Mesendoderm (in vitro differentiated cells): Measurements from ENCODE around the gene CGB3. TPM values are rescaled to one million over a fixed set of nuclear protein-coding genes. Genes with fewer than 3 reads are reported as not detected.
A peak's percentile ranks its signal among the peaks of the same experiment; 100 is the strongest.
"Not testable (repeated sequence)": the region's sequence is repeated elsewhere in the genome, so short reads cannot be mapped to it uniquely, and the experiment has no call there.

Experiments used
- DNase-seq: peaks from one replicate; pipeline ENCODE4 v3.0.0; 2013
- H2AK5ac ChIP-seq: 2 replicates; pipeline ENCODE4 v1.6.1; 2013; ENCODE audit warnings: low read length, inconsistent platforms
- H2BK120ac ChIP-seq: 2 replicates; pipeline ENCODE4 v1.6.1; 2013; ENCODE audit warnings: low read depth, mild to moderate bottlenecking, low read length, moderate library complexity, mixed read lengths
- H2BK15ac ChIP-seq: replicated peaks from 2 replicates; pipeline ENCODE4 v1.6.1; 2013; ENCODE audit warnings: low read depth, mild to moderate bottlenecking, moderate library complexity
- H2BK5ac ChIP-seq: 2 replicates; pipeline ENCODE4 v1.6.1; 2013; ENCODE audit warnings: low read length, inconsistent platforms
- H3K18ac ChIP-seq: 2 replicates; pipeline ENCODE4 v1.6.1; 2013; ENCODE audit warnings: mild to moderate bottlenecking, low read length, mixed read lengths
- H3K23ac ChIP-seq: one replicate; pipeline ENCODE4 v1.6.1; 2013; ENCODE audit warnings: low read length
- H3K27ac ChIP-seq: 2 replicates; pipeline ENCODE4 v1.5.1; 2013; ENCODE audit warnings: low read depth, mild to moderate bottlenecking, inconsistent platforms, low read length, moderate library complexity
- H3K27me3 ChIP-seq: 2 replicates; pipeline ENCODE4 v1.6.1; 2013; ENCODE audit warnings: low read length, control low read depth, mild to moderate bottlenecking, inconsistent platforms; ENCODE audit not compliant: insufficient read depth, poor library complexity
- H3K36me3 ChIP-seq: 2 replicates; pipeline ENCODE4 v1.6.1; 2013; ENCODE audit warnings: low read length, inconsistent platforms; ENCODE audit not compliant: control insufficient read depth, insufficient read depth
- H3K4ac ChIP-seq: one replicate; pipeline ENCODE4 v1.6.1; 2013; ENCODE audit warnings: low read depth, mild to moderate bottlenecking, low read length, moderate library complexity
- H3K4me1 ChIP-seq: 2 replicates; pipeline ENCODE4 v1.6.1; 2013; ENCODE audit warnings: low read depth, low read length, inconsistent platforms; ENCODE audit not compliant: control insufficient read depth
- H3K4me2 ChIP-seq: 2 replicates; pipeline ENCODE4 v1.6.1; 2013; ENCODE audit warnings: low read length
- H3K4me3 ChIP-seq: 2 replicates; pipeline ENCODE4 v1.5.1; 2013; ENCODE audit warnings: mild to moderate bottlenecking, low read length
- H3K56ac ChIP-seq: one replicate; pipeline ENCODE4 v1.6.1; 2013; ENCODE audit warnings: low read length
- H3K79me1 ChIP-seq: 2 replicates; pipeline ENCODE4 v1.6.1; 2013; ENCODE audit warnings: low read length, inconsistent platforms
- H3K79me2 ChIP-seq: 2 replicates; pipeline ENCODE4 v1.6.1; 2013; ENCODE audit warnings: mild to moderate bottlenecking, low read length; ENCODE audit not compliant: control insufficient read depth, insufficient read depth
- H3K9ac ChIP-seq: 2 replicates; pipeline ENCODE4 v1.6.1; 2013; ENCODE audit warnings: low read length, inconsistent platforms
- H4K5ac ChIP-seq: one replicate; pipeline ENCODE4 v1.6.1; 2013; ENCODE audit warnings: low read length
- H4K8ac ChIP-seq: one replicate; pipeline ENCODE4 v1.6.1; 2013; ENCODE audit warnings: low read depth, mild to moderate bottlenecking, control low read depth, low read length, moderate library complexity
- WGBS: extraction: QIAGEN DNeasy Blood & Tissue Kit; methylation state at CpG from one replicate; pipeline ENCODE4 v1.1.7; 2013; ENCODE audit warnings: low lambda C conversion rate, missing lambda C conversion rate; ENCODE audit not compliant: insufficient coverage; ENCODE audit errors: extremely low coverage; 5-methylcytosine and 5-hydroxymethylcytosine counted together
- polyA plus RNA-seq, 2 experiments: library from polyadenylated mRNA; stranded (reverse); fragments of 200-250 nt; gene quantifications; one replicate each; pipeline ENCODE4 v1.2.3, GENCODE V29; 2013

Gene CGB3
- not detected for polyA plus RNA-seq (2013, experiment 1 of 2)
- polyA plus RNA-seq (2013, experiment 2 of 2), result not detected

DNA sequence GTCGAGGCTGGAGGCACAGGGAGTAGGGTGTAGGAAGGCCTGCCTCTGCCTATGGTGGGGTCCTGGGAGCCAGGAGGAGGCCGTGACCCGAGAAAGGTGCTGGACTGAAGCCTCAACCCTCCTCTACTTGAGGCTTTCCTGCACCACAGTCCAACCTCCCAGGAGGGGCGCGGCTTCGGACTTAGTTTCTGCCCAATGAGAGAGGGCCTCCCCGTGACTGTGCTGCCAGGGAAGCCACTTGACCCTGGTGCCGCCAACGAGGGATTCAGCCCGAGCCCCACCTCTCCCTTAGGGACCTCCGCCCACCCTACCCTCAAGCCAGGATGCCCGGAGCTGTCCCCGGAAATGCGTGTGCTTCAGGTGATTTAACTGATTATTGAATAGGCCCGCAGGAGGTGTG is at the start of gene CGB3:
TSS of gene CGB3 (minus strand) at position 101 of the 400 bp plus-strand sequence. CDS start 362 bp downstream, outside the sequence.
- not testable (repeated sequence) for H2AK5ac ChIP-seq, H3K4me2 ChIP-seq, H3K4ac ChIP-seq, H3K27me3 ChIP-seq, H2BK5ac ChIP-seq, H3K18ac ChIP-seq, H3K79me2 ChIP-seq, H4K8ac ChIP-seq, DNase-seq, H3K4me3 ChIP-seq, H3K9ac ChIP-seq, H3K4me1 ChIP-seq, H3K23ac ChIP-seq, H3K56ac ChIP-seq, H3K79me1 ChIP-seq, H3K36me3 ChIP-seq, H2BK15ac ChIP-seq, H4K5ac ChIP-seq, H3K27ac ChIP-seq, H2BK120ac ChIP-seq
- no CpG with 5 or more reads among the region's 15 CpGs for WGBS

- WGBS, result no CpG with 5 or more reads among the region's 93 CpGs
- peak; percentile 64 for DNase-seq
- Histone ChIP-seq H3K4me1 (no peaks in the 10 kb centered on the region), H3K36me3 (no peaks in the 10 kb centered on the region), H2BK15ac (no peak overlapping the region), H3K4ac (no peak overlapping the region), H4K5ac (no peak overlapping the region), H2BK120ac (no peak overlapping the region), H3K18ac (no peak overlapping the region), H3K56ac (peak overlapping the region; percentile 50), H3K27me3 (peaks cover 11% of the 10 kb centered on the region), H3K79me2 (no peaks in the 10 kb centered on the region), H3K4me2 (no peak overlapping the region), H2BK5ac (no peak overlapping the region), H3K9ac (no peak overlapping the region), H2AK5ac (no peak overlapping the region), H3K27ac (no peak overlapping the region), H3K79me1 (no peaks in the 10 kb centered on the region), H3K4me3 (no peak overlapping the region), H4K8ac (no peak overlapping the region), H3K23ac (no peak overlapping the region)
Measured at GRCh38 chr19:49071860-49072547, 47.9 kb upstream of the CGB3 start.

GRCh38 chr19:49070416-49070815 is 46.3 kb upstream of the CGB3 start:
- Histone ChIP-seq H3K36me3 (no peaks in the 10 kb centered on the region), H3K18ac (no peak overlapping the region), H3K4ac (no peak overlapping the region), H3K27me3 (peaks cover 11% of the 10 kb centered on the region), H3K79me2 (no peaks in the 10 kb centered on the region), H4K8ac (no peak overlapping the region), H4K5ac (no peak overlapping the region), H2BK15ac (no peak overlapping the region), H3K79me1 (no peaks in the 10 kb centered on the region), H3K4me3 (no peak overlapping the region), H3K56ac (no peak overlapping the region), H2AK5ac (no peak overlapping the region), H3K23ac (no peak overlapping the region), H3K4me2 (no peak overlapping the region), H2BK5ac (no peak overlapping the region), H2BK120ac (no peak overlapping the region), H3K4me1 (peaks cover 2% of the 10 kb centered on the region), H3K9ac (no peak overlapping the region), H3K27ac (no peak overlapping the region)
- DNase-seq, result no peak
- WGBS, result no CpG with 5 or more reads among the region's 21 CpGs

DNA sequence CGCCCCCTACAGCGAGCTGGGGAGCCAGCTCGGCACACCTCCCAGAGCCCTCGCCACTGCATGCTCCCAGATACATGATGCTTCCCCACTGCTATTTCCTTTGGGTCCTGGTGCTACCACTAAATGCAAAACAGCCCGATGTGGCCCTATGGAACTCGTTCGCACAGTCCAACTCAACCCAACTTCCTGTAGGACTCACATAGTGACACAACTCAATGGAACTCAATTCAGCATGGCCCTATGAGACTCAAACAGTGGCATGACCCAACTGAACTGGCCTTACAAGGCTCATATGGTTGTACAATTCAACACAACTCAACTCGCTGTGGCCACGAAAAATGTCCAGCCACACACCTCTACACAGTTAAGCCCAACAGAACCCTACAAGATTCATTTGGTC is 44.9 kb upstream of the CGB3 start:
- Histone ChIP-seq H3K9ac (no peak overlapping the region), H3K4me3 (no peak overlapping the region), H2BK5ac (no peak overlapping the region)

GRCh38 chr19:49067554-49067953 is 43.4 kb upstream of the CGB3 start:
- Histone ChIP-seq H3K4ac (no peak overlapping the region), H2AK5ac (no peak overlapping the region), H3K56ac (no peak overlapping the region), H3K27me3 (peaks cover 4% of the 10 kb centered on the region), H3K4me3 (no peak overlapping the region), H4K8ac (no peak overlapping the region), H2BK5ac (no peak overlapping the region), H3K27ac (no peak overlapping the region), H3K4me2 (no peak overlapping the region), H3K23ac (no peak overlapping the region), H2BK15ac (no peak overlapping the region), H3K79me2 (no peaks in the 10 kb centered on the region), H3K4me1 (peaks cover 6% of the 10 kb centered on the region), H3K79me1 (no peaks in the 10 kb centered on the region), H3K36me3 (no peaks in the 10 kb centered on the region), H3K18ac (no peak overlapping the region), H3K9ac (no peak overlapping the region), H2BK120ac (no peak overlapping the region), H4K5ac (no peak overlapping the region)
- no peak for DNase-seq
- WGBS, result no CpG with 5 or more reads among the region's 3 CpGs

More for the DNA sequence above, 44.9 kb upstream of the CGB3 start:
- Histone ChIP-seq H3K56ac (no peak overlapping the region), H3K36me3 (no peaks in the 10 kb centered on the region), H4K5ac (no peak overlapping the region), H3K4ac (no peak overlapping the region), H3K27me3 (peaks cover 11% of the 10 kb centered on the region), H3K79me1 (no peaks in the 10 kb centered on the region), H3K79me2 (no peaks in the 10 kb centered on the region), H2AK5ac (no peak overlapping the region), H3K23ac (no peak overlapping the region), H3K4me1 (peaks cover 6% of the 10 kb centered on the region), H2BK15ac (no peak overlapping the region), H3K27ac (no peak overlapping the region), H3K4me2 (no peak overlapping the region), H4K8ac (no peak overlapping the region), H3K18ac (no peak overlapping the region), H2BK120ac (no peak overlapping the region)
- no CpG with 5 or more reads among the region's 9 CpGs for WGBS
- no peak for DNase-seq
